Heart left ventricle (tissue), 16 donors: Measurements from ENCODE around the gene PFDN6. TPM values are rescaled to one million over a fixed set of nuclear protein-coding genes. Genes with fewer than 3 reads are reported as not detected.

ENCODE experiments used
- ATAC-seq, 4 donors: fragments of 200-7000 bp; cut with Tn5 transposase; one replicate each; pipeline ENCODE4 v1.9.1; 2020 to 2022; ENCODE audit warnings: moderate library complexity in 4 of 4, mild to moderate bottlenecking in 3 of 4, moderate number of reproducible peaks in 1 of 4
- DNase-seq, 5 donors: peaks; one replicate each; pipeline ENCODE4 v3.0.0-alpha.2; 2020
- H3K27ac ChIP-seq, 12 donors: fragments of 200-600 bp; sonication (generic) in 4 of 12; one replicate each; pipeline versions ENCODE4 v1.5.0 to v1.8.0; 2016 to 2022; ENCODE audit warnings: mild to moderate bottlenecking in 2 of 12
- H3K27me3 ChIP-seq, 9 donors: fragments of 200-600 bp; sonication (generic) in 2 of 9; one replicate each; pipeline versions ENCODE4 v1.5.1 to v1.8.0; 2016 to 2022; ENCODE audit warnings: mild to moderate bottlenecking in 3 of 9
- H3K36me3 ChIP-seq, 9 donors: fragments of 200-600 bp; sonication (generic) in 2 of 9; one replicate each; pipeline versions ENCODE4 v1.5.0 to v1.8.0; 2018 to 2022; ENCODE audit warnings: mild to moderate bottlenecking in 2 of 9
- H3K4me1 ChIP-seq, 12 donors: fragments of 200-600 bp; sonication (generic) in 4 of 12; one replicate each; pipeline versions ENCODE4 v1.5.0 to v1.8.0; 2016 to 2022; ENCODE audit warnings: mild to moderate bottlenecking in 3 of 12
- H3K4me3 ChIP-seq, 12 donors: fragments of 200-600 bp; sonication (generic) in 4 of 12; one replicate each; pipeline versions ENCODE4 v1.5.0 to v1.8.0; 2017 to 2022; ENCODE audit warnings: mild to moderate bottlenecking in 9 of 12, moderate library complexity in 4 of 12
- H3K9me3 ChIP-seq, 12 donors: fragments of 200-600 bp; sonication (generic) in 4 of 12; one replicate each; pipeline versions ENCODE4 v1.5.0 to v1.8.0; 2016 to 2022; ENCODE audit warnings: mild to moderate bottlenecking in 1 of 12
- POLR2A ChIP-seq, 2 donors: fragments of 450-650 bp; IDR thresholded peaks; one replicate each; pipeline ENCODE4 v1.6.1; 2017; ENCODE audit warnings: antibody characterized with exemption in 2 of 2, mild to moderate bottlenecking in 2 of 2, moderate library complexity in 2 of 2
- WGBS, 4 donors: extraction: QIAGEN DNeasy Blood & Tissue Kit in 2 of 4; methylation state at CpG; one replicate each; pipeline versions ENCODE4 v1.1.5 to v1.1.7; 2013 to 2018; 5-methylcytosine and 5-hydroxymethylcytosine counted together
- intact Hi-C, 10 donors: fragments of 100-400 bp; cut with DNase I; formaldehyde crosslinking; loops; one replicate each; pipeline versions ENCODE4 v1.11.1 to v1.14.2; 2022
- polyA plus RNA-seq, 2 donors: library from polyadenylated mRNA; stranded (reverse); fragments of 200-250 nt; gene quantifications; one replicate each; pipeline ENCODE4 v1.2.3, GENCODE V29; 2013
- total RNA-seq, 9 donors: library from RNA; depleted of rRNA in 2 of 9; stranded (reverse); fragments of >200 nt in 2 of 9; fragmentation: NEBNext Ultra II Directional in 3 of 9; extraction: Animal tissue kit (Norgen Biotek cat#: 25700) in 3 of 9; gene quantifications; one replicate each; pipeline versions ENCODE4 v1.1.0 to v1.2.4, GENCODE V29; 2016 to 2023
- TF ChIP-seq, protein P1 (sequence below), 12 donors: fragments of 200-600 bp; sonication (generic) in 4 of 12; IDR thresholded peaks; one replicate each; pipeline versions ENCODE4 v1.5.0 to v1.8.0; 2018 to 2022; ENCODE audit warnings: antibody characterized with exemption in 12 of 12, mild to moderate bottlenecking in 5 of 12
- donor health status: ischemic (EF 13 %, LVEDD 7.1; RV severe dilation, severe dysfunction).
- donor health status: healthy with polysubstance abuse.
- donor health status: DM: no; HTN: yes; CAD: no.
- donor health status: DM: no; HTN: no; CAD: no.
- donor health status: ischemic (EF 25% LVEDD 6.9; RV normal size, moderate dysfunction).
- donor health status: ischemic (EF 25% LVEDD 5.7; RV mildly dilated, moderate dysfunction).
- donor health status: healthy.
- donor health status: DM: yes; HTN: yes; CAD: no.
- donor health status: ischemic (EF 35%, LVEDD 5.7; RV mildly dilated, moderate dysfunction).
- donor health status: nonischemic (EF 11% LVEDD 7.7; RV severe dilation, severe dysfunction).
- donor health status: DM: yes; HTN: yes; CAD: no.
- donor health status: PGD.
- donor health status: ischemic (EF 29% LVEDD 5.4; RV normal size, mild dysfunction).
- donor health status: nonischemic (EF 23%, LVEDD 6.1; RV moderate dilation, normal function).

Gene PFDN6
- total and polyA plus RNA-seq, 11 donors, result 29.2 to 287 (median 44.3) TPM

DNA sequence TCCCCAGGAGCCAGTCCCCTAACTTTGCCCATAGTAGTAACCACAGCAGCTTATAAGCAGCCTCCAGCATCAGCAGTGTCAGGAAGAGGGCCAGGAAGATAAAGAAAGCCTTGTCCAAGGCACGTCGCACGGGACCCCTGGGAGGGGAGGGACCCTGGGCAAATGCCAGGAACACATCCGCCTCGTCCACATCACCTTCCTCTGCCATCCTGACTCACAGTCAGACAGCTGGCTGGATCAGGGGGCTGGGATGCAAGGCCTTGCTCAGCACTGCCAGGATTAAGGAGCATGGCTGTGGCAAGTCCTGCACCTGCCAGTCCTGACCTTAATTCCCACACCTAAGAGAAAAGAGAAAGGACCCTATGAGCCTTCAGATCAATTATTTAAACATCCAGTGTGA is 39.7 kb downstream of the PFDN6 start:
- intact Hi-C loops, result no loop called here
- ATAC-seq, result no peak
- H3K4me3 ChIP-seq, result no peak overlapping the region
- no peaks in the 10 kb centered on the region for H3K9me3 ChIP-seq
- H3K27ac ChIP-seq, result no peak overlapping the region
- no peaks in the 10 kb centered on the region for H3K36me3 ChIP-seq
- H3K27me3 ChIP-seq, result no peaks in the 10 kb centered on the region
- TF ChIP-seq, protein P1, sequence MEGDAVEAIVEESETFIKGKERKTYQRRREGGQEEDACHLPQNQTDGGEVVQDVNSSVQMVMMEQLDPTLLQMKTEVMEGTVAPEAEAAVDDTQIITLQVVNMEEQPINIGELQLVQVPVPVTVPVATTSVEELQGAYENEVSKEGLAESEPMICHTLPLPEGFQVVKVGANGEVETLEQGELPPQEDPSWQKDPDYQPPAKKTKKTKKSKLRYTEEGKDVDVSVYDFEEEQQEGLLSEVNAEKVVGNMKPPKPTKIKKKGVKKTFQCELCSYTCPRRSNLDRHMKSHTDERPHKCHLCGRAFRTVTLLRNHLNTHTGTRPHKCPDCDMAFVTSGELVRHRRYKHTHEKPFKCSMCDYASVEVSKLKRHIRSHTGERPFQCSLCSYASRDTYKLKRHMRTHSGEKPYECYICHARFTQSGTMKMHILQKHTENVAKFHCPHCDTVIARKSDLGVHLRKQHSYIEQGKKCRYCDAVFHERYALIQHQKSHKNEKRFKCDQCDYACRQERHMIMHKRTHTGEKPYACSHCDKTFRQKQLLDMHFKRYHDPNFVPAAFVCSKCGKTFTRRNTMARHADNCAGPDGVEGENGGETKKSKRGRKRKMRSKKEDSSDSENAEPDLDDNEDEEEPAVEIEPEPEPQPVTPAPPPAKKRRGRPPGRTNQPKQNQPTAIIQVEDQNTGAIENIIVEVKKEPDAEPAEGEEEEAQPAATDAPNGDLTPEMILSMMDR (IDR thresholded peaks at IDR 0.05), result no peak
- TF ChIP-seq POLR2A (IDR thresholded peaks at IDR 0.05), result no peak
- WGBS, 4 donors, result 11 to 36% (median 29%) methylated on average over 3 to 5 of the region's 5 CpGs
- no peak for DNase-seq
- H3K4me1 ChIP-seq, result peaks cover 0 to 3% (median under 1%) of the 10 kb centered on the region in 12 donors

DNA sequence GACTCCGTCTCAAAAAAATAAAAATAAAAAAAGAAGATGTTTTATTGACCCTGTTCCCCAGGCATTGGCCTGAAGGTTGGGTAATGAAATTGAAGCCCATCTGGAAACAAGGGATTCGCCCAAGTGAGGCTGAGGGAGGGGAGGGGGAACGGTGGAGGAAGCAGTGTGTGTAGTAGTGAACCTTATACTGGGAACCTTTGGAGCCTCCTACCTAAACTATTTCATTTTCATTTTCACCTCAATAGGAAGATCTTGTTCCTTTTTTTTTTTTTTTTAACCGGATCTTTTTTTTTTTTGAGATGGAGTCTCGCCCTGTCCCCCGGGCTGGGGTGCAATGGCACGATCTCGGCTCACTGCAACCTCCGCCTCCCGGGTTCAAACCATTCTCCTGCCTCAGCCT is 41.3 kb downstream of the PFDN6 start:
- Histone ChIP-seq H3K27ac (no peak overlapping the region), H3K36me3 (no peaks in the 10 kb centered on the region), H3K27me3 (no peaks in the 10 kb centered on the region), H3K9me3 (no peaks in the 10 kb centered on the region), H3K4me3 (no peak overlapping the region), H3K4me1 (no peaks in the 10 kb centered on the region)
- TF ChIP-seq POLR2A (IDR thresholded peaks at IDR 0.05), result no peak
- TF ChIP-seq, protein P1 (IDR thresholded peaks at IDR 0.05), result no peak
- 85 to 92% (median 89%) methylated on average over 10 of the region's 10 CpGs for WGBS, 4 donors
- no peak for DNase-seq
- no peak for ATAC-seq
- intact Hi-C loops, result no loop called here

DNA sequence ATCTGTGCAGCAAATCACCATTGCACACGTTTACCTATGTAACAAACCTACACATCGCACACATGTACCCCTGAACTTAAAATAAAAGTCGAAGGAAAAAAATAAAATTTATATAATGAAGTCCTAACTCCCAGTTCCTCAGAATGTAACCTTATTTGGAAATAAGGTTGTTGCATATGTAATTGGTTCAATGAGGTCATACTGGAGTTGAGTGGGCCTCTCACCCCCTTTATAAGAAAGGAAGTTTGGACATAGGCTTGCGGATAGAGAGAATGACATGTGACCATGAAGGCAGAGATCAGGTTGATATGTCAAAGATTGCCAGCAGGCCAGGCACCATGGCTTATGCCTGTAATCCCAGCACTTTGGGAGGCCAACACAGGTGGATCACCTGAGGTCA is 44.3 kb downstream of the PFDN6 start:
- WGBS, 4 donors, result 88 to 91% (median 89%) methylated on average over 4 of the region's 4 CpGs
- intact Hi-C loops, result no loop called here
- ATAC-seq, result no peak

DNA sequence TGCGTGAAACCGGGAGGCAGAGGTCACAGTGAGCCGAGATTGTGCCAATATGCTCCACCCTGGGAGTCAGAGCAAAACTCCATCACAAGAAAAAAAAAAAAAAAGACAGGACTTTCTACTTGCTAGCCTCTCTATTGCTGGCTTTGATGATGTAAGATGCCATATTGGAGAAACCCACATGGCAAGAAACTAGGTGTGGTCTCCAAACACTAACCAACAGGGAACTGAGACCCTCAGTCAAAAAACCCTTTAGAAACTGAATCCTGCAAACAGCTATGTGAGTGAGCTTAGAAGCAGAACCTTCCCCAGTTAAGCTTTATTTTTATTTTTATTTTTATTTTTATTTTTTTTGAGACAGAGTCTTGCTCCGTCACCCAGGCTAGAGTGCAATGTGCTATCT is 46.5 kb downstream of the PFDN6 start:
- H3K4me3 ChIP-seq, result no peak overlapping the region
- WGBS, 4 donors, result 79 to 87% (median 86%) methylated on average over 4 of the region's 4 CpGs
- intact Hi-C loops, result no loop called here
- no peaks in the 10 kb centered on the region for H3K27me3 ChIP-seq
- no peak overlapping the region for H3K27ac ChIP-seq
- TF ChIP-seq, protein P1 (IDR thresholded peaks at IDR 0.05), result no peak
- no peak for TF ChIP-seq POLR2A (IDR thresholded peaks at IDR 0.05)
- H3K36me3 ChIP-seq, result no peaks in the 10 kb centered on the region
- no peaks in the 10 kb centered on the region for H3K4me1 ChIP-seq
- no peaks in the 10 kb centered on the region for H3K9me3 ChIP-seq
- no peak for DNase-seq
- no peak for ATAC-seq

More for the DNA sequence above, 44.3 kb downstream of the PFDN6 start:
- Histone ChIP-seq H3K36me3 (no peaks in the 10 kb centered on the region), H3K27ac (no peak overlapping the region), H3K27me3 (no peaks in the 10 kb centered on the region), H3K4me3 (no peak overlapping the region), H3K4me1 (no peaks in the 10 kb centered on the region), H3K9me3 (no peaks in the 10 kb centered on the region)
- TF ChIP-seq, protein P1 (IDR thresholded peaks at IDR 0.05), result no peak
- TF ChIP-seq POLR2A (IDR thresholded peaks at IDR 0.05), result no peak
- DNase-seq, result no peak
